Breast epithelium (tissue), 4 donors: ENCODE data around the gene RIPK3. TPM values are rescaled to one million over a fixed set of nuclear protein-coding genes. Genes with fewer than 3 reads are reported as not detected.

Source experiments
- DNase-seq, 2 donors: peaks; one replicate each; pipeline ENCODE4 v3.0.0-alpha.2; 2019; ENCODE audit warnings: low spot score in 2 of 2
- H3K27ac ChIP-seq, 2 donors: fragments of 200-600 bp; sonication (generic) in 1 of 2; one replicate each; pipeline ENCODE4 v1.5.1; 2016 to 2019; ENCODE audit warnings: mild to moderate bottlenecking in 1 of 2
- H3K27me3 ChIP-seq, 2 donors: fragments of 200-600 bp; sonication (generic) in 1 of 2; one replicate each; pipeline versions ENCODE4 v1.5.1 to v1.6.0; 2017 to 2019; ENCODE audit warnings: control low read depth in 1 of 2, mild to moderate bottlenecking in 1 of 2
- H3K36me3 ChIP-seq: fragments of 200-600 bp; one replicate; pipeline ENCODE4 v1.5.1; 2019
- H3K4me1 ChIP-seq, 2 donors: fragments of 200-600 bp; sonication (generic); one replicate each; pipeline ENCODE4 v1.5.1; 2016 to 2019; ENCODE audit warnings: control low read depth in 1 of 2
- H3K4me3 ChIP-seq, 3 donors: fragments of 200-600 bp; sonication (generic); 1 replicate in 2 of 3; 2 replicates in 1 of 3; pipeline ENCODE4 v1.5.1; 2016 to 2019; ENCODE audit warnings: mild to moderate bottlenecking in 3 of 3, moderate library complexity in 2 of 3
- H3K9me3 ChIP-seq, 2 donors: fragments of 200-600 bp; sonication (generic) in 1 of 2; one replicate each; pipeline ENCODE4 v1.5.1; 2016 to 2019; ENCODE audit warnings: control low read depth in 1 of 2
- CTCF ChIP-seq, 3 donors: fragments of 450-650 bp; IDR thresholded peaks; one replicate each; pipeline ENCODE4 v1.5.1; 2016 to 2017; ENCODE audit warnings: antibody characterized with exemption in 3 of 3, mild to moderate bottlenecking in 3 of 3, moderate library complexity in 3 of 3
- POLR2A ChIP-seq: fragments of 450-650 bp; IDR thresholded peaks from one replicate; pipeline ENCODE4 v1.6.1; 2016; ENCODE audit warnings: antibody characterized with exemption, mild to moderate bottlenecking, moderate library complexity
- POLR2AphosphoS5 ChIP-seq, 3 donors: sonication (generic); formaldehyde crosslinking; IDR thresholded peaks; one replicate each; pipeline ENCODE4 v1.6.1; 2017; ENCODE audit warnings: antibody characterized with exemption in 3 of 3
- intact Hi-C: fragments of 100-400 bp; cut with DNase I; formaldehyde crosslinking; loops from one replicate; pipeline ENCODE4 v1.15.1; 2023; ENCODE audit warnings: low total_unique reads
- total RNA-seq, 3 donors: library from RNA; depleted of rRNA; stranded (reverse); fragments of >200 nt; gene quantifications; one replicate each; pipeline ENCODE4 v1.1.0, GENCODE V29; 2016

RIPK3 gene
- total RNA-seq, 3 donors from 2014 or later: 10.7 to 13.4 (median 12.0) TPM

DNA sequence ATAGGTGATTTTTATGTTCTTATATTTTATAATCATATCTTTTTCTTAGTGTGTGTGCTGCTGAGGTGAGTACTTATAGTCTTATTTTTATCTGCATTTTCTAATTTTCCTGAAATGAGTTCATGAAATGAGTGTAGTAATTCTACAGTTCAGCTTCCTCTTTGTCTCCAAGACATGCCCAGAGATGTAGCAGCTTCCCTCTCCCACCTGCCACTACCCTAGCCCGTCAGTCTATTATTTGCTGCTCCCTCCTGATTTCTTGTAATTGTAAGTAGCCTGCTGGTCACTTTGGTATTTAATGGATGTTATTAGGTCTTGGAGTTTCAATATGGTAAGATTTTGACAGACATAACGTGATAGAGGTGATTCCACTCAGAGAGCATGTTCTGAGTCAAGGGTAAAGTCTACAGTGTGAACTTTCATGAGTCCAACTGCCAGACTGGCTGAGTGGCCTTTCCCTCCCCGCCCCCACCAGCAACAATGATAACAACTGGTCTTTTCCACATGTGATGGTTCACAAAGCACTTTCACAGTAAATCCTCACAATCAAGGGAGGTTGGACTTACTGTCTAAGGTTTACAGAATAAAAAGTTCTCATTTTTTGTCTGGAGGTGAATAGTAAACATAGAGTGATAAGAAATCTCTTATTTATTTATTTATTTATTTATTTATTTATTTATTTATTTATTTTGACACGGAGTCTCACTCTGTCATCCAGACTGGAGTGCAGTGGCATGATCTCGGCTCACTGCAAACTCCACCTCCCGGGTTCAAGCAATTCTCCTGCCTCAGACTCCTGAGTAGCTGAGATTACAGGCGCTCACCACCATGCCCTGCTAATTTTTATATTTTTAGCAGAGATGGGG is 4.2 kb upstream of the RIPK3 start:
- intact Hi-C loops: no loop called here
- Histone ChIP-seq H3K9me3 (no peaks in the 10 kb centered on the region), H3K4me1 (no peaks in the 10 kb centered on the region), H3K27ac (no peak overlapping the region), H3K27me3 (no peaks in the 10 kb centered on the region), H3K4me3 (no peak overlapping the region), H3K36me3 (no peaks in the 10 kb centered on the region)
- DNase-seq: no peak
- no peak for TF ChIP-seq CTCF (IDR thresholded peaks at IDR 0.05)

GRCh38 chr14:24342889-24343288 is 3.1 kb upstream of the RIPK3 start:
- H3K4me1 ChIP-seq: no peaks in the 10 kb centered on the region
- no peaks in the 10 kb centered on the region for H3K36me3 ChIP-seq
- TF ChIP-seq POLR2AphosphoS5 (IDR thresholded peaks at IDR 0.05) (no peak), POLR2A (no peak), CTCF (IDR thresholded peaks at IDR 0.05) (no peak)
- no peak overlapping the region for H3K4me3 ChIP-seq
- H3K9me3 ChIP-seq: no peaks in the 10 kb centered on the region
- DNase-seq: no peak
- intact Hi-C loops: no loop called here
- no peaks in the 10 kb centered on the region for H3K27me3 ChIP-seq
- no peak overlapping the region for H3K27ac ChIP-seq

DNA sequence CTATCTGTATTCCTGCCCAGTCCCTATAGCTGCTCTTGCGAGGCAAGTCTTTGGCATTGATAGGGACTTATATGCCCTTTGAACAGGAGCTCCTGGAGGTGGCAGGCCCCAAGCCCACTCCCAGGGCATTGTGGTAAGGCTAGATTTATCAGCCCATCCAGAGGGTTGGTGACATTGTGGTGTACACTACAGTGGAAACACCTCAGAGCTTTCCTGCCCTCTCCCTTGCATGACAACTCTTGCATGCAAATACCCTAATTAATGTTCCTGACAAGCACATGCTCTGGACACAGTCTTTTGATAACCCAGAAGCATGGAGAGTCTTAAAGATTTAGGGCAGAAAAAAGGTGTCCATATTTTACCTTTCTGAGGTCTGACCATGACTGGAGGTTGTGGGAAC is 815 bp upstream of the RIPK3 start:
- no peak for DNase-seq
- Histone ChIP-seq H3K9me3 (no peaks in the 10 kb centered on the region), H3K36me3 (no peaks in the 10 kb centered on the region), H3K27me3 (no peaks in the 10 kb centered on the region), H3K27ac (no peak overlapping the region), H3K4me3 (no peak overlapping the region), H3K4me1 (no peaks in the 10 kb centered on the region)
- no peak for TF ChIP-seq CTCF (IDR thresholded peaks at IDR 0.05)
- TF ChIP-seq POLR2AphosphoS5 (IDR thresholded peaks at IDR 0.05): no peak
- TF ChIP-seq POLR2A: no peak
- intact Hi-C loops: no loop called here

- DNase-seq: no peak
- TF ChIP-seq POLR2AphosphoS5 (IDR thresholded peaks at IDR 0.05) (no peak), CTCF (IDR thresholded peaks at IDR 0.05) (no peak), POLR2A (no peak)
- Histone ChIP-seq H3K36me3 (no peaks in the 10 kb centered on the region), H3K27ac (no peak overlapping the region), H3K4me3 (peak overlapping the region; percentile 47 to 66 (median 52)), H3K4me1 (peaks cover 0 to 5% of the 10 kb centered on the region in 2 donors), H3K27me3 (peaks cover 0 to 11% of the 10 kb centered on the region in 2 donors), H3K9me3 (no peaks in the 10 kb centered on the region)
- intact Hi-C loops: no loop called here
Measured at GRCh38 chr14:24338843-24339242, 948 bp downstream of the RIPK3 start.

DNA sequence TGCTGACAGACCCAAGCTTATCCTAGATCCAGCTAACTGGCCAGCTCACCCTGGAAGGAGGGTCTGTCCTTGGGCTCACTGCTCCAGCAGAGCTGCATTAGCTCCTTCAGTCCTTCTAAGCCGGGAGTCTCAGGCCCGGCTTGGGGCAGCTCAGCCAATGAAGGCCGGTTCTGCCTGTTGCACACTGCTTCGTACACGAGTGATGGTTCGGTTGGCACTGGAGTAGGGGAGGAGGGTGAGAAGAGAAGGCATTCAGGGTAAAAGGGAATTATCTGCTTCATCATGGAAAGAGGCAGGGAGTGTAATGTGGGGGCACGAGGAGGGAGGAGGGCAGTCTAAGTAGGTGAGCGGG is 2.0 kb downstream of the RIPK3 start:
- intact Hi-C loops: loop anchor here (2.0 kb wide), 1 partner anchor 91 kb away; the partner anchor contains the start of genes CBLN3 and KHNYN
- Histone ChIP-seq H3K4me1 (peaks cover 0 to 6% of the 10 kb centered on the region in 2 donors), H3K36me3 (no peaks in the 10 kb centered on the region), H3K4me3 (no peak overlapping the region), H3K9me3 (no peaks in the 10 kb centered on the region), H3K27ac (no peak overlapping the region), H3K27me3 (peaks cover 0 to 11% of the 10 kb centered on the region in 2 donors)
- DNase-seq: no peak
- TF ChIP-seq POLR2AphosphoS5 (IDR thresholded peaks at IDR 0.05) (no peak), CTCF (IDR thresholded peaks at IDR 0.05) (no peak), POLR2A (no peak)
